ENCODE results near the gene CYBC1.
"Not testable (repeated sequence)": the region's sequence is repeated elsewhere in the genome, so short reads cannot be mapped to it uniquely, and the experiment has no call there.

The CYBC1 gene

DNA sequence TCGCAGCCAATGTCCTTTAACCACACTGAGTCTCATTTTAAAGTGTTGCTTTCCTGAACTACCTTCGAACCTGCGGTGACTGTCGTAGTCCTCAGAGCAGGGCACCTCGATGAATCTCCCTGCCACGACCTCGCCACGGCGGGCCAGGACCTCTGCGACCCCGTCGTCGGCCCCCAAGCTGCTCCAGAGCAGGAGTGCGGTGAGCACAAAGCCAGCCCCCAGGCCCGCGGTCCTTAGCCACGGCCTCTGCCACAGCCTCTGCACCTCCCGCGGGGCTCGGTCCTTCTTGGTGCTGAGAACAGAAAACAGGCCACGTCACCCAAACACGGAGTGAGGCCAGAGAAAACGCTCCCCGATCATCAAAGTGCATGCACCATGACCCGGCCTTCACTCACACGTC lies 35.2 kb downstream of the CYBC1 start:
- Histone ChIP-seq H3K4me3 (replicated peaks; ENCODE audit: insufficient read depth, low read length) (no peak overlapping the region), H3K27ac (replicated peaks) (no peak overlapping the region), H3K27me3 (ENCODE audit: insufficient read depth, poor library complexity, severe bottlenecking) (no peaks in the 10 kb centered on the region)
- DNase-seq (ENCODE audit: low read depth in 1 of 2, low spot score in 1 of 2): no peak
- TF ChIP-seq GABPA (IDR thresholded peaks at IDR 0.05; ENCODE audit: low read depth): no peak
- TF ChIP-seq POLR2AphosphoS5 (IDR thresholded peaks at IDR 0.05; ENCODE audit: low read depth): no peak
- TF ChIP-seq, protein P1, sequence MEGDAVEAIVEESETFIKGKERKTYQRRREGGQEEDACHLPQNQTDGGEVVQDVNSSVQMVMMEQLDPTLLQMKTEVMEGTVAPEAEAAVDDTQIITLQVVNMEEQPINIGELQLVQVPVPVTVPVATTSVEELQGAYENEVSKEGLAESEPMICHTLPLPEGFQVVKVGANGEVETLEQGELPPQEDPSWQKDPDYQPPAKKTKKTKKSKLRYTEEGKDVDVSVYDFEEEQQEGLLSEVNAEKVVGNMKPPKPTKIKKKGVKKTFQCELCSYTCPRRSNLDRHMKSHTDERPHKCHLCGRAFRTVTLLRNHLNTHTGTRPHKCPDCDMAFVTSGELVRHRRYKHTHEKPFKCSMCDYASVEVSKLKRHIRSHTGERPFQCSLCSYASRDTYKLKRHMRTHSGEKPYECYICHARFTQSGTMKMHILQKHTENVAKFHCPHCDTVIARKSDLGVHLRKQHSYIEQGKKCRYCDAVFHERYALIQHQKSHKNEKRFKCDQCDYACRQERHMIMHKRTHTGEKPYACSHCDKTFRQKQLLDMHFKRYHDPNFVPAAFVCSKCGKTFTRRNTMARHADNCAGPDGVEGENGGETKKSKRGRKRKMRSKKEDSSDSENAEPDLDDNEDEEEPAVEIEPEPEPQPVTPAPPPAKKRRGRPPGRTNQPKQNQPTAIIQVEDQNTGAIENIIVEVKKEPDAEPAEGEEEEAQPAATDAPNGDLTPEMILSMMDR (IDR thresholded peaks at IDR 0.05; ENCODE audit: insufficient read depth, low read length): no peak
- TF ChIP-seq SPI1 (IDR thresholded peaks at IDR 0.05; ENCODE audit: borderline replicate concordance, low read depth): no peak

DNA sequence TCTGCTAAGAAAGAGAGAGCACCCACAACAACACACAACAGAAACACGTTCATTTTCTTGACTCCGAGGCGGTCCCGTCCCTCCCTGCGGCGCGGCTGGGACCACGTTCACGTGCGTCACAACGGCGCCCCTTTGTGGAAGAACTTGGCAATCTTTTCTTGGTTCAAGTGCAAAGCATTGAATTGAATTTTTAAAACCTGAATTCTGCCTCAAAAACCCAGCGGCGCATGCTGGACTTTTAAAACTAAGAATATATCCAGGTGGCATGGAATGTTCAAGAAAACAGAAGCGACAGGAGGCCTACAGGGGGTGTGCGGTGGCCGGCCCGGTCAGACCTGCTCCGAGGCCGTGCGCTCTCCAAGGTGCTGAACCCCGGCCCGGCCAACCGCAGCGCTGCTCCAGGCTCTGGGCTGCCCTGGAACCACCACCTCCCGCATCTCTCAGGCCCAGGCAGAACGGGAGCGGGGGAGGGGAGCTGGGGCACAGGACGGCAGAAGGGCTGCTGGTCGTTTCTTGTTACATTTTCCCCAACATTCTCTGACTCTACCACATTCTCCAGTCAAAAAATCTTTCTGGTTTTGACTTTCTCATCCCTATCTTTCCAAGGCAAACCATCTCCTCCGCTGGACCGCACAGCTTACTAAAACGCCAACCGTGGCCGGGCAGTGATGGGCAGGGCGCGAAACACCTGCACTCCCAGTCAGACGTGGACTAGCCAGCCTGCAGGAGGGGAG lies 35.8 kb downstream of the CYBC1 start:
- TF ChIP-seq, protein P1 (IDR thresholded peaks at IDR 0.05; ENCODE audit: insufficient read depth, low read length): peak; percentile 16
- TF ChIP-seq GABPA (IDR thresholded peaks at IDR 0.05; ENCODE audit: low read depth): no peak
- no peak for TF ChIP-seq POLR2AphosphoS5 (IDR thresholded peaks at IDR 0.05; ENCODE audit: low read depth)
- TF ChIP-seq SPI1 (IDR thresholded peaks at IDR 0.05; ENCODE audit: borderline replicate concordance, low read depth): no peak
- TF ChIP-seq, protein P2, sequence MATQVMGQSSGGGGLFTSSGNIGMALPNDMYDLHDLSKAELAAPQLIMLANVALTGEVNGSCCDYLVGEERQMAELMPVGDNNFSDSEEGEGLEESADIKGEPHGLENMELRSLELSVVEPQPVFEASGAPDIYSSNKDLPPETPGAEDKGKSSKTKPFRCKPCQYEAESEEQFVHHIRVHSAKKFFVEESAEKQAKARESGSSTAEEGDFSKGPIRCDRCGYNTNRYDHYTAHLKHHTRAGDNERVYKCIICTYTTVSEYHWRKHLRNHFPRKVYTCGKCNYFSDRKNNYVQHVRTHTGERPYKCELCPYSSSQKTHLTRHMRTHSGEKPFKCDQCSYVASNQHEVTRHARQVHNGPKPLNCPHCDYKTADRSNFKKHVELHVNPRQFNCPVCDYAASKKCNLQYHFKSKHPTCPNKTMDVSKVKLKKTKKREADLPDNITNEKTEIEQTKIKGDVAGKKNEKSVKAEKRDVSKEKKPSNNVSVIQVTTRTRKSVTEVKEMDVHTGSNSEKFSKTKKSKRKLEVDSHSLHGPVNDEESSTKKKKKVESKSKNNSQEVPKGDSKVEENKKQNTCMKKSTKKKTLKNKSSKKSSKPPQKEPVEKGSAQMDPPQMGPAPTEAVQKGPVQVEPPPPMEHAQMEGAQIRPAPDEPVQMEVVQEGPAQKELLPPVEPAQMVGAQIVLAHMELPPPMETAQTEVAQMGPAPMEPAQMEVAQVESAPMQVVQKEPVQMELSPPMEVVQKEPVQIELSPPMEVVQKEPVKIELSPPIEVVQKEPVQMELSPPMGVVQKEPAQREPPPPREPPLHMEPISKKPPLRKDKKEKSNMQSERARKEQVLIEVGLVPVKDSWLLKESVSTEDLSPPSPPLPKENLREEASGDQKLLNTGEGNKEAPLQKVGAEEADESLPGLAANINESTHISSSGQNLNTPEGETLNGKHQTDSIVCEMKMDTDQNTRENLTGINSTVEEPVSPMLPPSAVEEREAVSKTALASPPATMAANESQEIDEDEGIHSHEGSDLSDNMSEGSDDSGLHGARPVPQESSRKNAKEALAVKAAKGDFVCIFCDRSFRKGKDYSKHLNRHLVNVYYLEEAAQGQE (IDR thresholded peaks at IDR 0.05; ENCODE audit: insufficient replicate concordance, low read depth): peak; percentile 99
- Histone ChIP-seq H3K27me3 (ENCODE audit: insufficient read depth, poor library complexity, severe bottlenecking) (no peaks in the 10 kb centered on the region), H3K27ac (replicated peaks) (no peak overlapping the region), H3K4me3 (replicated peaks; ENCODE audit: insufficient read depth, low read length) (no peak overlapping the region)
- peak; percentile 46 to 73 for DNase-seq (ENCODE audit: low read depth in 1 of 2, low spot score in 1 of 2)

DNA sequence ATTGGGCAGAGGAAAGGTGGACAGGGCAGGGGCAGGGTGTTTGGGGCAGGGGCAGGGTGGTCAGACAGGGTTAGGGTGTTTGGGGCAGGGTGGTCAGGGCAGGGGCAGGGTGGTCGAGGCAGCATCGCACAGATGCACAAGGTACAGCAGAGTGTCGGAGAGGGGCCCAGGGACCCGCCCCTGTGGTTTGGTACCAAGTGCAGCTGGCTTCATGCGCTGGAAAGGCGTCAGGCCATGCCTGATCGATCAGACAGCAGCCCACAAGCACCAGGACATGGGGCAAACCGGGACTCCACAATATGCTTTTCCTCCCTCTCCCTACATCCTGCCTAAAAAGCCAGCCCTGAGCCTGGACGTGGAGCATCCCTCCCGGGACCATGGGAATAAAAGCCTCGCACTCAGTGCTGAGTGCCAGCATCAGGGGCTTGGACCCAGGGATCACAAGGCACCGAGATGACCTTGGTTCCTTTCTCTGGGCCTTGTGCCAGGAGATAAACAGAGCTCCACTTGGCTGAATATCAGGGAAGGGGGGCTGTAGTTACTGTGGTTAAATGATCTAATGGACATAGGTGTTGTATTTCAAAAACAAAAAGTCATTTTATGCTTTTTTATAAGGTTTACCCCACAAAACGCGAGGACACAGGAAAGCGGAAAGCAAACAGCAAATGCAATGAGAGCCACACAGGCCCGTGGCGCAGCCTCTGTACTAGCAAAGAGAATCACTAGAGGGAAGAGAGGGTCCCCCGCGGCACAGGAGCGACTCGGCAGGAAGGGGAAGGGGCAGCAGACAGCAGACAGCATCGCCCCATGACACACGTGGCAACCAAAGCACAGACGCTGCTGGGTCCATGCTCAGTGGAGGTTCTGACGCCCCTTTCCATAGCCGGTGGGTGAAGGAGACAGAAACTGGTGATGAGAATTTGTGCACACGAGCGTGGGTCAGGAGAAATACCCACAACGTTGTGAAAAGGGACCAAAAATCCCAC lies 37.7 kb downstream of the CYBC1 start:
- TF ChIP-seq, protein P2 (IDR thresholded peaks at IDR 0.05; ENCODE audit: insufficient replicate concordance, low read depth): no peak
- TF ChIP-seq POLR2AphosphoS5 (IDR thresholded peaks at IDR 0.05; ENCODE audit: low read depth) (no peak), SPI1 (IDR thresholded peaks at IDR 0.05; ENCODE audit: borderline replicate concordance, low read depth) (no peak), GABPA (IDR thresholded peaks at IDR 0.05; ENCODE audit: low read depth) (no peak)
- TF ChIP-seq, protein P1 (IDR thresholded peaks at IDR 0.05; ENCODE audit: insufficient read depth, low read length): no peak
- no peak overlapping the region for H3K27ac ChIP-seq (replicated peaks)
- no peaks in the 10 kb centered on the region for H3K27me3 ChIP-seq (ENCODE audit: insufficient read depth, poor library complexity, severe bottlenecking)
- H3K4me3 ChIP-seq (replicated peaks; ENCODE audit: insufficient read depth, low read length): no peak overlapping the region
- no peak for DNase-seq (ENCODE audit: low read depth in 1 of 2, low spot score in 1 of 2)

DNA sequence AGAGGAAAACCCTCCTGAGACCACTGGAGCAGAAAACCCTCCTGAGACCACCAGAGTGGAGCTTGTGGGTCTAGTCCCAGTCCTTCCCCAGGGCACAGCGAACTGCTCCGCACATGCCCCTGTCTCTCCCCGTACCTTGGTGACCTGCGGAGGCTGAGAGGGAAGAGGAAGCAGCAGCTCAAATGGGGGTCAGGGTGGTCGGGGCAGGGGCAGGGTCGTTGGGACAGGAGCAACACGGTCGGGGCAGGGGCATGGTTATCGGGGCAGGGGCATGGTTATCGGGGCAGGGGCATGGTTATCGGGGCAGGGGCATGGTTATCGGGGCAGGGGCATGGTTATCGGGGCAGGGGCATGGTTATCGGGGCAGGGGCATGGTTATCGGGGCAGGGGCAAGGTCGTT lies 38.5 kb downstream of the CYBC1 start:
- H3K4me3 ChIP-seq (replicated peaks; ENCODE audit: insufficient read depth, low read length); DNase-seq (ENCODE audit: low read depth in 1 of 2, low spot score in 1 of 2); H3K27ac ChIP-seq (replicated peaks); H3K27me3 ChIP-seq (ENCODE audit: insufficient read depth, poor library complexity, severe bottlenecking): not testable (repeated sequence)

Measured in HL-60 (cell line).